HG02981 (cell line): ENCODE data around the gene NUMA1.

Source experiments
- ATAC-seq: cut with Tn5 transposase; IDR thresholded peaks from one replicate; pipeline ENCODE4 v1.9.1; 2021; ENCODE audit warnings: mild to moderate bottlenecking, moderate library complexity; ENCODE audit not compliant: unreplicated experiment

NUMA1 gene, protein sequence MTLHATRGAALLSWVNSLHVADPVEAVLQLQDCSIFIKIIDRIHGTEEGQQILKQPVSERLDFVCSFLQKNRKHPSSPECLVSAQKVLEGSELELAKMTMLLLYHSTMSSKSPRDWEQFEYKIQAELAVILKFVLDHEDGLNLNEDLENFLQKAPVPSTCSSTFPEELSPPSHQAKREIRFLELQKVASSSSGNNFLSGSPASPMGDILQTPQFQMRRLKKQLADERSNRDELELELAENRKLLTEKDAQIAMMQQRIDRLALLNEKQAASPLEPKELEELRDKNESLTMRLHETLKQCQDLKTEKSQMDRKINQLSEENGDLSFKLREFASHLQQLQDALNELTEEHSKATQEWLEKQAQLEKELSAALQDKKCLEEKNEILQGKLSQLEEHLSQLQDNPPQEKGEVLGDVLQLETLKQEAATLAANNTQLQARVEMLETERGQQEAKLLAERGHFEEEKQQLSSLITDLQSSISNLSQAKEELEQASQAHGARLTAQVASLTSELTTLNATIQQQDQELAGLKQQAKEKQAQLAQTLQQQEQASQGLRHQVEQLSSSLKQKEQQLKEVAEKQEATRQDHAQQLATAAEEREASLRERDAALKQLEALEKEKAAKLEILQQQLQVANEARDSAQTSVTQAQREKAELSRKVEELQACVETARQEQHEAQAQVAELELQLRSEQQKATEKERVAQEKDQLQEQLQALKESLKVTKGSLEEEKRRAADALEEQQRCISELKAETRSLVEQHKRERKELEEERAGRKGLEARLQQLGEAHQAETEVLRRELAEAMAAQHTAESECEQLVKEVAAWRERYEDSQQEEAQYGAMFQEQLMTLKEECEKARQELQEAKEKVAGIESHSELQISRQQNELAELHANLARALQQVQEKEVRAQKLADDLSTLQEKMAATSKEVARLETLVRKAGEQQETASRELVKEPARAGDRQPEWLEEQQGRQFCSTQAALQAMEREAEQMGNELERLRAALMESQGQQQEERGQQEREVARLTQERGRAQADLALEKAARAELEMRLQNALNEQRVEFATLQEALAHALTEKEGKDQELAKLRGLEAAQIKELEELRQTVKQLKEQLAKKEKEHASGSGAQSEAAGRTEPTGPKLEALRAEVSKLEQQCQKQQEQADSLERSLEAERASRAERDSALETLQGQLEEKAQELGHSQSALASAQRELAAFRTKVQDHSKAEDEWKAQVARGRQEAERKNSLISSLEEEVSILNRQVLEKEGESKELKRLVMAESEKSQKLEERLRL (N-terminal part only)

DNA sequence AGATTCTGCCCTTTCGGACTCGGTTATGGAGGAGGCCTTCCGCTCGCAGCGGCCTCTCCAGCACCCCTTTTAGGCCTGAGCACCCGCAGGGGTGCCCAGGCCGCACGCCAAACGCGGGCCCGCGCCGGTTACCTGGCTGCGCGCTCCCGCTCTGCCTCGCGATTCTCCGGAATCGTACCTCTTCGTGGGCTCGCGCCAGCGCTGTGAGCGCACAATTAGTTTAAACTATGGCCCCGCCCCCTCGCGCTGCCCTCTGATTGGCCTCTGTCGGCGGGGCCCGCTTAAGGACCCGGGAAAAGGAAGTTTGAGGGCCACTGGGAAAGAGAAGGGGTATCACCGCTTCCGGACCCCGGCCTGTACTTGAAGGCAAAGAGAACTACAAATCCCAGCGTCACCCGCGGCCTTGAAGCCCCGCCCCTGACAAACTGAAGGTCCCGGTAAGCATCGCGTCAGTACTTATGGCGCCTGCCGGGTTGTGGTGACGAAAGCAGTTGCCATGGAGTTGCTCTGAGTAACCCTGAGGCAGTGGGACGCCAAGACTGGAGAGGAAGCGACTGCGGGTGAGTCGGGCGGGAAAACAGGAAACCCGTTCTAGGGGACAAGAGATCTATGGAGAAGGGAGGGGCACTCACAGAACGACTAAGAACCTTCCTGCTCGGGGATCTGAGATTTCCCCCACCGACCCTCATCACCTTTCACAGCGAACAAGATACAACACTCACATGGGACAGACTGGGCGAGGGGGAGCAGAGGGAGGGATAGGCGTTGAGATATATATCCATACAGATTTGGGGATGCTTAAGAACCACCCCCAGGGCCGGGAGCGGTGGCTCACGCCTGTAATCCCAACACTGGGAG, at the start of gene NUMA1, which contains the start of gene LRRC51:
NUMA1 (minus strand) TSS at position 217 of the 858 bp plus-strand sequence. CDS start 44,599 bp downstream, outside the sequence.
LRRC51 (plus strand) TSS at position 525 of the 858 bp plus-strand sequence. CDS start 8,234 bp downstream, outside the sequence.
- peak; percentile 93 for ATAC-seq

DNA sequence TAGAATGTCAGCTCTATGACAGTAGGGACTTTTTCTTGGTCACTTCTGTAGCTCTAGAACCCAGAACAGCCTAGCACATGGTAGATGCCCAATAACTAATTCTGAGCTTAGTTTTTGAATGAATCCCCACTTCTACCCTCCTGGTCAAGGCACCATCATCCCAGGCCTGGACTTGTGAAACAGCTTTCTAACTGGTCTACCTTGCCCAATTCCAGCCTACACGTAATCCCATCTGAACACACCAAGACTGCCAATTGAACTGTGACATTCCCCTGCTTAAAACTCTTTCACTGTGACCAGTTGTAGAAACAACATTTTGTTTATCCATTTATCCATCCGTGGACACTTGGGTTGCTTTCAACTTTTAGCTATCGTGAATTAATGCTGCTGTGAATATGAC, 49.0 kb upstream of the NUMA1 start:
- no peak for ATAC-seq

DNA sequence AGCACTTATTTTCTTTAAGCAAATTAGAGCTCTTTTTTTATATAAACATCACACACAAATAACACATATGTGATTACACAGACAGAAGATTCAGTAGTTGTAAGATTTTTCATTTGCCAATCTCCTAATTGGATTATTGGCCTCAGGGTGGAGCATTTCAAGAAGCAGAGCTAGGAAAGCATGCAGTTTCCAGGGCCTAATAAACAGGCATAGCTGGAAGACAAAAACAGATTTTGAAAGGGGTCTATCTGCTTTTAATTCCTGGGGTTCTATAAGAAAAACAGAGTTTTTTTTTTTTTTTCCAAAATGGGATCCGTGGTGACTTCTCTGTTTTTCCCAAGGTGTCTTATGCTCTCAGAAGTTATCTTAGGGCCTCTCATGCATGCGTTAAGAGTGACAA, 47.6 kb upstream of the NUMA1 start:
- no peak for ATAC-seq

DNA sequence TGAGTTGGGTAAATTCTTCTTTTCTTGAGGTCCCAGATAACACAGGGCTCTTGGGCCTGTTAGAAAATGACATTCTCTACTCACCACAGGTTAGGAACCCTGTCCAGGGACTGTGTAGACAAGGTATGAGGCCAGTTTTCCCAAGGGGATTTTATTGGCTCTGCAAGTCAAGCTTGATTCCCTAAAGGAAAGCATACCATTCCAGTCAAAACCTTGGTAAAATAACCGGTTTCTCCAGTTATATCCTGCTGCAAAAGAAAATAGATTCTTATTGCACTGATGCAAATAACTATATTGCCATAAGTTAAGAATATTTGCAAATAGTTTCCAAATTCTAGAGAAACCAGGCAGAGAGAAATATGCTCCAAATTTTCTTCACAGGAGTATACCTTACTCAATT, 45.6 kb upstream of the NUMA1 start:
- ATAC-seq: no peak

DNA sequence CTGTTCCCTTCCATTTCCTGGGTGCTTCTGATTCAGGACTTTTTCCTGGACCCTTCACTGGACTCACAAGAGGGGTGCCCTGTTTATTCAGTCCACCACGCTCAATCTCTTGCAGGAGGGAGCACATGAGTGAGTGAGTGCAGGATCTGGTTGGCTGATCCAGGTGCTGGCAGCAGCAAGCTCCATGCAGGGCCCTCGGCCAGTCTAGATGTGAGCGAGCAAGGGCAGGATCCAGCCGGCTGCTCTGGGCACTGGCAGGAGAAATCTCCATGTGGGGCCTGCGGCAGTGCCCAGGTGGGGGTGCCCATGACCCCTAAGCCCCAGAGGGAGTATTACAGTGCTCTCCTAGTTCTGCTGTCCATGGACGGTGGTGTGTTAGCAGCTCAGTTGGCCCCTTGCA, 43.7 kb upstream of the NUMA1 start:
- ATAC-seq: no peak

DNA sequence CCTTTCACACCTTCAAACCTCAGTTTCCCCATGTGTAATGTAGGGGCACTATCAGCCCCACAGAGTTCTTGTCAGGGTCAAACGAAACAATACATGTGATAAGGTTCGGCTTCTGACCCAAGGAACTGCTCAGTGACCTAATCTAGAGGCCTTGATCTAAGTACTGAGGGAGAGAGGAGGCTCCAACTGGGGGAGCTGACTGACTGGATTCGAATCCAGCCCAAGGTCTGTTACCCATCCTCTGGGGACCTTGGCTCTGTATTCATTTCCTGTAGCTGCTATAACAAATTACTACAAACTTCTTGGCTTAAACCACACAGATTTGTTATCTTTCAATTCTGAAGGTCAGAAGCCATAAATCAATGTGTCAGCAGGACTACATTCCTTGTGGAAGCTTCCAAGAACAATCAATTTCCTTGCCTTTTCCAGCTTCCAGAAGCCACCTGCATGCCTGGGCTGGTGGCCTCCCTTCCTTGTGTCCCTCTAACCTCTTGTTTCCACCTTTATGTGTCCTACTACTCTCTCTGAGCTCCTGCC, 42.8 kb upstream of the NUMA1 start:
- no peak for ATAC-seq

DNA sequence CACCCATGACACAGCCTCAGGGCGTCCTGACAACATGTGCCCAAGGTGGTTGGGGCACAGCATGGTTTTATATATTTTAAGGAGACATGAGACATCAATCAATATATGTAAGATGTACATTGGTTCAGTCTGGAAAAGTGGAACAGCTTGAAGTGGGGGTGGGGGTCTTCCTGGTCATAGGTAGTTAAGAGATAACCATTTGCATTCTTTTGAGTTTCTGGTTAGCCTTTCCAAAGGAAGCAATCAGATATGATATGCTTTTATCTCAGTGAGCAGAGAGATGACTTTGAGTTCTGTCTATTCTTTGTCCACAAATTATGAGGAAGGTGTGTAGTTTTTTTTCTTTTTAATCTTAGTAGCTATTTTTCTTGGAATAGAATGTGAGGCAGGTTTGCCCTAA, 42.3 kb upstream of the NUMA1 start:
- no peak for ATAC-seq

DNA sequence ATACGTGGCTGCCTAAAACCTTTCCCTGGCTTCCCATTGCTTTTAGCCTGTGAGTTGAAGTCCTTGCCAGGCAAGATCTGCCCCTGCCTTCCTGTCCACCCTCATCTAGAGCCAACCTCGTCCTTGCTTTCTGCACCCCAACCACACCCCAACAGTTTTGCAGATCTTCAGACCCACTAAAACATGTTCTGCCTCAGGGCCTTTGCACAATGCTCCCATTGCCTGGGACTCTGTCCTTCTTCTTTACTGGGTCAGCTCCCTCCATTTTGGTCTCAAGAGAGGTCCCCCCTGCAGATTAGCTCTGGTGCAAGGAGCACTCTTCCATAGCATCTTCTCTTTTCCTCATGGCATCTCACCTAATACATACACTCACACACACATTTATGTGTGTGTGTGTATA, 40.6 kb upstream of the NUMA1 start:
- no peak for ATAC-seq

DNA sequence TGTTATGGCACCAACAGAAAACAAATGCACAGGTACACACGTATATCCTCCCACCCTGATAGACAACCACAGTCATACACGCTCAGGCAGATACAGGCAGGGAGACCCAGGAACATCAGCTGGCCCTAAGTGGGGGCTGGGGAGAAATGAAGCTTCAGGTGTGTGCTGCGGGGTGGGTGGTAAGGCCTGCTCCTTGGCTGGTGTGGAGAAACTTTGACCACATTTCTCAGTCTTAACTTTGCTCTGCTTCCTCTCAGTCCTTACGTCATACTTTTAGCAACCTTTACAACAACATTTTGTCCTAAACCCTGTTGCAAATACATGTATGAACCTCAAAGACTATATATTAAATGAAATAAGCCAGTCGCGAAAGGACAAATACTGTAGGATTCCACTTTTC, 38.9 kb upstream of the NUMA1 start:
- ATAC-seq: no peak

DNA sequence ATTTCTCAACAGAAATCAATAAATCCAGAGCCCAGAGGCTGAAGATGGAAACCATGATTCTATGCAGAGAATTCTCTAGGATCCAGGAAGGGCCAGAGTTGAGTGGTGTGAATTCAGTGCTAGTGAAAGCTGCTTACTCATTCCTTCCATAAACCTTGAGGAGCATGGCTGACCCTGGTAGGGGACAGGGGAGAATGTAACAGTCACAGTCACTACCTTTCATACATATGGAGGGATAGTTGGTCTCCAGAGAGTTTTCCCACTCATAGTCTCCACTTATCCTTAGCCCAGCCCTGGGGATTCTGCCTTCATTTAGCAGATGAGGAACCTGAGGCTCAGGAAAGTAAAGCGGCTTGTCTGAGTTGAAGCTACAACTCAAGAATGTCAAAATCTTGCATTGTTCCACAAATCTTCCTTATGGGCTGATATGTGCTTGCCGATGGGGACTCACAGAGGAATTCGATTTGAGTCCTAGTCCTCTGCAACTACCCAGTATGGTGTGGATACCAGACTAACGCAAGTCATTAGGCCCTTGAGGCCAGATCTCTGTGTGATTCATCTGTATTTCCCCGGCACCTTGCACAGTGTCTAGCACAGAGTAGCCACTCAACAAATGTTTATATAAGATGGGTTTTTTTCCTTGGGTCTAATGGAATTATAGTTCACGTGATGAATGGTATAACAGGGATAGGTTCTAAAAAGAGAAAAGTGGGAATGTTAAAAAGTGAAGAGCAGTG, 35.8 kb upstream of the NUMA1 start:
- no peak for ATAC-seq

DNA sequence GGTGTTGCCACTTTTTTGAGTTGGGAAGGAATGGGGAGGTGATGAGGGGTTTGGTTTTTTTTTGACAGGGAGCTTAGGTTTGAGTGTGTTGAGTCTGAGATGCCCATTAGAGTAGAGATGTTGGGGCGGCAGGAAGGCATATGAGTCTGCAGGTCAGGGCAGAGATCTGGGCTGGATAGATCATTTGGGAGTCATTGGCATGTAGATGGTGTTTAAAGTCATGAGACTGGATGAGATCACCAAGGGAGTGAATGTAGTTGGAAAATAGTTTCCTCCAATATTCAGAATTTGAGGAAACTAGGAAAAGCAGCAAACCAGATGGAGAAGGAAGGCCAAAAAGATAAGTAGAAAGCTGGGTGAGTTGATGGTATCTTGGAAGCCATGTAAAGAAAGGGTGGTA, 34.2 kb upstream of the NUMA1 start:
- ATAC-seq: no peak

DNA sequence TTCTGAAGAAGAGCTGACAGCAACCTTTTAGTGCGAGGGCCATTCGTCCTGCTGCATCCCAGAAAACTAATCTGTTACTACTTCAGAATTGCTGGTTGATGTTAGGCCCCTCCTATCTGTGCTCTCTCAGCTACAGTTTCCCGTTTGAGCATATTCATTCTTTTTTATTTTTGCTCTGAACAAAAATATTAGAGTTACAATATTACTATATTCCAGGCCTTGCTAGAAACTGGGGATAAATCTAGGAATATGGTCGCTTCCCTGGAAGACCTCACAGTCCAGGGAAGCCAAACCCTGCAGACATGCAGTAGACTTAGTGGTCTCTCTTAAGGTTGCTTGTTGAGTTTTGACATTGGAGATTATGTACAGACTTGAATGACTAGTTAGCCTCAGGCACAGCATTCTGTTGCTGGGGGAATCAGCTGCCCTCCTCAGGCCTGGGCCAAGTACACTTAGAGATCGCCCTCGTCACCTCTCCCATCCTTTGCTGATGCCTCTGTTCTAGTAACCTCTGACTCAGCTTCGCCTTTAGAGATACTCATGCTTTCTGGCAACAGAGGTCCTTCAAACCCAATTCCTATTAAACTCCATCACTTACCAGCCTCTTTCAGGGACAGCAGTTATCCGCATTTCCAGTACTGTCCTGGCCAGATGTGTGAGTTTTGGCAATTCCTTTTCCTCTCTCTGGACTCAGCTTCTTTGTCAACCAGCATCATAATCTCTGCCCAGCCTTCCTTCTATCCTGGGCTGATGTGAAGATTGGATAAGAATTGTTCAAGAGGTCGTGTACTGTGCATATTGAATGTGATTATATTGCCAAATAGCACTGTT, 32.9 kb upstream of the NUMA1 start:
- ATAC-seq: no peak

DNA sequence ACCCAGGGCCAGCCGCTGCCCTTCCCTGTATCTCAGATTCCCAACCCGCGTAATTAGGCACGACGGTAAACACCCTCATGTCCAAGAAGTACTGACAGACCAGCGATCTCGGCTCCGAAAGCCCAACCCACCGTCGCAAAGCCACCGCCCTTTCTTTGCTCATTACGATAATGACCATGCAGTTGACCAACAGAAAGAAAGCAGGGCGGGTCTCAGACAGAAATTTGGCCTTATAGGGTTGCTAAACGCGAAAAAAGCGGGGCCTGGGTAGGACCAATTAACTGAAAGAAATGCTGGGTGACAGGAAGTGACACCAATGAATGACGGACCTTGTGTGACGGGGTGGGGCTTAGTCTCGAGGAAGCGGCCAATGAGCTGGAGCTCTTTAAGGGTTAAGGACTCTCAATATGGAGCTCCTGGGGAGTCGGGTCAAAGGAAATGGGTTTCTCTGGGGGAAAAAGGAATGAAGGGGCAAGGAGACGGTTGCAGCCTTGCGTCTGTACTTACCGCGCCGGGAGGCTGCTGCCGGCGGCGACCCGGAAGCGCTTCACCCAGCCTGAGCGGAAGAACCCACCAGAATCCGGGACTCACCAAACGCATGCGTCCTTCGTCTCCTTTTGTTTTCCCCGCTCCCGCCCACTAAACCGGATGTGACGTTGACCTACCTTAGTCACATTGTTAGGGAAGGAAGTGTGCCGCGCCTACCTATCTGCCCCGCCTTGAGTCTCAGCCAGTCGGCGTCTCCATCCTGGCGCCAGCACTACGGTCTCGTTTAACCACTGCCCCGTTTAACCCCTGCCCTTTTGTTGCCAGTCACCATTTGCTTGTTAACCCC, 32.0 kb upstream of the NUMA1 start, which contains the start of gene ANAPC15:
ANAPC15 (minus strand) TSS at position 553 of the 835 bp plus-strand sequence. CDS start 1,419 bp downstream, outside the sequence.
- peak; percentile 84 for ATAC-seq

DNA sequence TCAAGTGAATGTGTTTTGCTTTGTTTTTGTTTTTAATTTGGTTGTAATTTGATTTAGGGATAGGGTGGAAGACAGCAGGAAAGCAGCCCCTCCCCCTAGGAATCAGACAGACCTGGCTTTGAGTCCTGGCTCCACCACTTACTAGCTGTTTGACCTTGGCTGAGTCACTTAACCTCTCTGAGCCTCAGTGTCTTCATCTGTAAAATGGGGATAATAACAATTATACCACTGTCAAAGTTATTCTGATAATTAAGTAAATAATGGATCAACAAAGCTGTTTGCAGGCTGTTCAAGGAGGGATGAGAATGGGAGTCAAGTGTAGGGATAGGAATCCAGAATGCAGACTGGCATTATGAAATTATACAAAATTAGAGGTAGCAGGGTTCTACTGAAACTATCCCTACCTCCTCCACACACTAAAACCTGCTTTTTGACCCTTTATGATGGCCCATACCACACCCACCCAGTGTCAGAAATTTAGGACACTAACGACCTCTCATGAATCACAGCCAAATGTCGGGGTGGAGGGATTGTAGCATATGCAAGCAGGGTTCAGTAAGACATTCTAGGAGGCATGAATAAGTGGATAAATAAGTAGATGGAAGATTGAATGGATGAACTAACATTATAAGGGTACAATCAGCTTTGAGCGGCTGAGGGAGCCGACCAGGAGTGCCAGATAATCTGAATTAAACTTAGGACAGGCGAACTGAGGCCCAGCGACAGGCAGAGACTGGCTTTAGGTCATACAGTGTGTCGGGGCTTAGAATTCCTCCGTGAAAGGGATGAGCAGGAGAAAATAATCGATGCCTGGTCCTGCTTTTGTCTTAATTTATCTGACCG, 31.2 kb upstream of the NUMA1 start:
- peak; percentile 4 for ATAC-seq

DNA sequence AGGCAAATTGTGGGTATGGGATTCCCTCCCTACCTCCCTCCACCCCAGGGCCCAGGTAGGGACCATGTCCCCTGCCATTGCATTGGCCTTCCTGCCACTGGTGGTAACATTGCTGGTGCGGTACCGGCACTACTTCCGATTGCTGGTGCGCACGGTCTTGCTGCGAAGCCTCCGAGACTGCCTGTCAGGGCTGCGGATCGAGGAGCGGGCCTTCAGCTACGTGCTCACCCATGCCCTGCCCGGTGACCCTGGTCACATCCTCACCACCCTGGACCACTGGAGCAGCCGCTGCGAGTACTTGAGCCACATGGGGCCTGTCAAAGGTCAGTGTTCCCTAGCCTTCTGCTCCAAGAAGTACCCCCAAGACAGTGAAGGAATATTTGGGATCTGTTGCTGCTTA, 25.5 kb upstream of the NUMA1 start, which contains the start of gene TOMT:
TOMT (plus strand) TSS at position 37 of the 400 bp plus-strand sequence; CDS start at position 65, 28 bp downstream.
- no peak for ATAC-seq

DNA sequence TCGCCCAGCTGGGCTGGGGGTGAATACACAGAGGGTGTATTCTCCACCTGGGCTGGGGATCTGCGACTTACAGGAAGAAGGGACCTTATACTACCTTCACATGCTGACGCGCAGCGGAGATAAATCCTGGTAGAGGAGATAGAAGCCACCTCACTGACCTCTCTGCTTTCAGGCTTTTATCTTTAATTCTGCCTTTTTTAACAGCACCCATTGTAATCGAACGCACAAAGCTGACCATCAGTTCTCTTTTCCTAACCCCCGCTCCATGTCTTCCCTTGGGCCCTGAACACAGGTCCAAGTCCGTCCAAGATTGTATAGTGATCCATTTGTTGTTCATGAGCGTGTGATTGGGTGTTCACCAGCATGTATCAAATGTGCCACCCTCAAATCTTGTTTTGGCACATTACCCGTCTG, 23.4 kb upstream of the NUMA1 start:
- ATAC-seq: no peak
